Upper lobe of right lung (tissue), 1 donor: Measurements from ENCODE around the gene HOXD4. TPM values are rescaled to one million over a fixed set of nuclear protein-coding genes. Genes with fewer than 3 reads are reported as not detected.
A peak's percentile ranks its signal among the peaks of the same experiment; 100 is the strongest.

Experiments used
- ATAC-seq: fragments of 200-7000 bp; cut with Tn5 transposase; one replicate; pipeline ENCODE4 v1.9.1; 2020; ENCODE audit warnings: mild to moderate bottlenecking, moderate library complexity
- DNase-seq: peaks from one replicate; pipeline ENCODE4 v3.0.0-alpha.2; 2020
- H3K27ac ChIP-seq: fragments of 200-600 bp; one replicate; pipeline ENCODE4 v1.8.0; 2022
- H3K27me3 ChIP-seq: fragments of 200-600 bp; one replicate; pipeline ENCODE4 v1.8.0; 2022; ENCODE audit warnings: mild to moderate bottlenecking
- H3K36me3 ChIP-seq: fragments of 200-600 bp; one replicate; pipeline ENCODE4 v1.8.0; 2022
- H3K4me1 ChIP-seq: fragments of 200-600 bp; one replicate; pipeline ENCODE4 v1.8.0; 2022
- H3K4me3 ChIP-seq: fragments of 200-600 bp; one replicate; pipeline ENCODE4 v1.8.0; 2022; ENCODE audit warnings: mild to moderate bottlenecking
- H3K9me3 ChIP-seq: fragments of 200-600 bp; one replicate; pipeline ENCODE4 v1.8.0; 2022
- CTCF ChIP-seq: fragments of 200-600 bp; IDR thresholded peaks from one replicate; pipeline ENCODE4 v1.8.0; 2022; ENCODE audit warnings: antibody characterized with exemption
- intact Hi-C: fragments of 100-400 bp; cut with DNase I; formaldehyde crosslinking; loops from one replicate; pipeline ENCODE4 v1.11.0; 2022
- total RNA-seq: library from RNA; stranded (reverse); fragmentation: NEBNext Ultra II Directional; extraction: Animal tissue kit (Norgen Biotek cat#: 25700); gene quantifications from one replicate; pipeline ENCODE4 v1.2.1, GENCODE V29; 2021
- donor health status: DM: no; HTN: yes; CAD: no; lungs with severe emphysema.

The HOXD4 gene
- total RNA-seq, 1 donor from 2014 or later, result 0.84 TPM

- ATAC-seq (no peak), DNase-seq (no peak)
- intact Hi-C loops, result no loop called here
Observed at GRCh38 chr2:176107731-176108181, 43.6 kb upstream of the HOXD4 start.

GRCh38 chr2:176109192-176109901, 42.0 kb upstream of the HOXD4 start:
- H3K4me3 ChIP-seq, result no peak overlapping the region
- H3K27ac ChIP-seq, result no peak overlapping the region
- peaks cover 98% of the 10 kb centered on the region for H3K27me3 ChIP-seq
- no peaks in the 10 kb centered on the region for H3K36me3 ChIP-seq
- no peak for TF ChIP-seq CTCF
- intact Hi-C loops, result no loop called here
- no peaks in the 10 kb centered on the region for H3K9me3 ChIP-seq
- DNase-seq, result no peak
- no peaks in the 10 kb centered on the region for H3K4me1 ChIP-seq
- ATAC-seq, result no peak

More at GRCh38 chr2:176107731-176108181, 43.6 kb upstream of the HOXD4 start:
- Histone ChIP-seq H3K36me3 (no peaks in the 10 kb centered on the region), H3K27ac (no peak overlapping the region), H3K4me3 (no peak overlapping the region), H3K27me3 (peaks cover 98% of the 10 kb centered on the region), H3K9me3 (no peaks in the 10 kb centered on the region), H3K4me1 (no peaks in the 10 kb centered on the region)
- no peak for TF ChIP-seq CTCF

- H3K4me1 ChIP-seq, result no peaks in the 10 kb centered on the region
- intact Hi-C loops, result no loop called here
- DNase-seq, result no peak
- peaks cover 98% of the 10 kb centered on the region for H3K27me3 ChIP-seq
- no peak overlapping the region for H3K27ac ChIP-seq
- H3K4me3 ChIP-seq, result no peak overlapping the region
- no peaks in the 10 kb centered on the region for H3K36me3 ChIP-seq
- no peaks in the 10 kb centered on the region for H3K9me3 ChIP-seq
- TF ChIP-seq CTCF, result no peak
- ATAC-seq, result no peak
Observed at GRCh38 chr2:176109946-176110345, 41.4 kb upstream of the HOXD4 start.

GRCh38 chr2:176110415-176111308, 40.7 kb upstream of the HOXD4 start:
- H3K27me3 ChIP-seq, result peaks cover 98% of the 10 kb centered on the region
- TF ChIP-seq CTCF, result no peak

GRCh38 chr2:176111309-176111663, 40.1 kb upstream of the HOXD4 start:
- intact Hi-C loops, result no loop called here
- TF ChIP-seq CTCF, result peak; percentile 47
- no peak for ATAC-seq

More at GRCh38 chr2:176110415-176111308, 40.7 kb upstream of the HOXD4 start:
- no peaks in the 10 kb centered on the region for H3K9me3 ChIP-seq
- H3K4me3 ChIP-seq, result no peak overlapping the region
- intact Hi-C loops, result no loop called here
- no peaks in the 10 kb centered on the region for H3K36me3 ChIP-seq
- H3K27ac ChIP-seq, result no peak overlapping the region
- no peaks in the 10 kb centered on the region for H3K4me1 ChIP-seq
- DNase-seq (no peak), ATAC-seq (no peak)

More at GRCh38 chr2:176111309-176111663, 40.1 kb upstream of the HOXD4 start:
- Histone ChIP-seq H3K4me3 (no peak overlapping the region), H3K36me3 (no peaks in the 10 kb centered on the region), H3K4me1 (no peaks in the 10 kb centered on the region), H3K27me3 (peaks cover 98% of the 10 kb centered on the region), H3K27ac (no peak overlapping the region), H3K9me3 (no peaks in the 10 kb centered on the region)
- DNase-seq, result no peak
